HepG2 (cell line): ENCODE results near the gene SLC27A2.

ENCODE experiments used
- BRF2 ChIP-seq: sonication (generic); formaldehyde crosslinking; IDR thresholded peaks from 2 replicates; pipeline ENCODE4 v1.8.1; 2022; ENCODE audit warnings: mild to moderate bottlenecking, missing genetic modification reagents
- RAD21 ChIP-seq: fragments of 450-650 bp; formaldehyde crosslinking; IDR thresholded peaks from 2 replicates; pipeline ENCODE4 v1.5.0; 2020; ENCODE audit warnings: mild to moderate bottlenecking
- TFE3 ChIP-seq: IDR thresholded peaks from 2 replicates; pipeline ENCODE4 v1.6.1; 2016
- ZC3H4 ChIP-seq: sonication (generic); formaldehyde crosslinking; IDR thresholded peaks from 2 replicates; pipeline ENCODE4 v1.4.0; 2020; ENCODE audit warnings: missing genetic modification reagents, borderline replicate concordance
- ZNF432 ChIP-seq: sonication (generic); formaldehyde crosslinking; IDR thresholded peaks from 2 replicates; pipeline ENCODE4 v1.5.0; 2020; ENCODE audit warnings: missing genetic modification reagents, mild to moderate bottlenecking, borderline replicate concordance
- ZNF570 ChIP-seq: sonication (generic); formaldehyde crosslinking; IDR thresholded peaks from 2 replicates; pipeline ENCODE4 v1.4.0; 2020; ENCODE audit warnings: mild to moderate bottlenecking, missing genetic modification reagents, borderline replicate concordance
- ZNF609 ChIP-seq: sonication (generic); formaldehyde crosslinking; IDR thresholded peaks from 2 replicates; pipeline ENCODE4 v1.4.0; 2020; ENCODE audit warnings: mild to moderate bottlenecking, missing genetic modification reagents, borderline replicate concordance
- ZNF747 ChIP-seq: sonication (generic); formaldehyde crosslinking; IDR thresholded peaks from 2 replicates; pipeline ENCODE4 v1.8.1; 2023; ENCODE audit warnings: missing genetic modification reagents, mild to moderate bottlenecking, borderline replicate concordance
- TF ChIP-seq, protein P1 (sequence below): sonication (generic); formaldehyde crosslinking; IDR thresholded peaks from 2 replicates; pipeline ENCODE4 v1.5.0; 2020; ENCODE audit warnings: mild to moderate bottlenecking, missing genetic modification reagents, moderate library complexity

GRCh38 chr15:50209809-50210208 lies 27.8 kb downstream of the SLC27A2 start:
- TF ChIP-seq RAD21 (CRISPR knock-in tag) (no peak), ZNF609 (CRISPR knock-in tag) (no peak), ZNF747 (CRISPR knock-in tag) (no peak), ZNF432 (no peak), ZC3H4 (CRISPR knock-in tag) (no peak), TFE3 (no peak), ZNF570 (CRISPR knock-in tag) (no peak), BRF2 (CRISPR knock-in tag) (no peak)
- TF ChIP-seq, protein P1, sequence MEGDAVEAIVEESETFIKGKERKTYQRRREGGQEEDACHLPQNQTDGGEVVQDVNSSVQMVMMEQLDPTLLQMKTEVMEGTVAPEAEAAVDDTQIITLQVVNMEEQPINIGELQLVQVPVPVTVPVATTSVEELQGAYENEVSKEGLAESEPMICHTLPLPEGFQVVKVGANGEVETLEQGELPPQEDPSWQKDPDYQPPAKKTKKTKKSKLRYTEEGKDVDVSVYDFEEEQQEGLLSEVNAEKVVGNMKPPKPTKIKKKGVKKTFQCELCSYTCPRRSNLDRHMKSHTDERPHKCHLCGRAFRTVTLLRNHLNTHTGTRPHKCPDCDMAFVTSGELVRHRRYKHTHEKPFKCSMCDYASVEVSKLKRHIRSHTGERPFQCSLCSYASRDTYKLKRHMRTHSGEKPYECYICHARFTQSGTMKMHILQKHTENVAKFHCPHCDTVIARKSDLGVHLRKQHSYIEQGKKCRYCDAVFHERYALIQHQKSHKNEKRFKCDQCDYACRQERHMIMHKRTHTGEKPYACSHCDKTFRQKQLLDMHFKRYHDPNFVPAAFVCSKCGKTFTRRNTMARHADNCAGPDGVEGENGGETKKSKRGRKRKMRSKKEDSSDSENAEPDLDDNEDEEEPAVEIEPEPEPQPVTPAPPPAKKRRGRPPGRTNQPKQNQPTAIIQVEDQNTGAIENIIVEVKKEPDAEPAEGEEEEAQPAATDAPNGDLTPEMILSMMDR (CRISPR knock-in tag): no peak
